Right lobe of liver (tissue), 4 donors: ENCODE results near the gene UBE2H.

Experiments
- CTCF ChIP-seq, 4 donors: fragments of 200-600 bp in 3 of 4; fragments of 450-650 bp in 1 of 4; IDR thresholded peaks; one replicate each; pipeline versions ENCODE4 v1.5.1 to v1.8.0; 2016 to 2022; ENCODE audit warnings: antibody characterized with exemption in 4 of 4, mild to moderate bottlenecking in 2 of 4
- POLR2A ChIP-seq: fragments of 450-650 bp; IDR thresholded peaks from one replicate; pipeline ENCODE4 v1.6.1; 2017; ENCODE audit warnings: antibody characterized with exemption, mild to moderate bottlenecking
- donor health status: DM: no; HTN: no; CAD: no.
- donor health status: DM: no; HTN: no; CAD: no.
- donor health status: DM: no; HTN: yes; CAD: no.

DNA sequence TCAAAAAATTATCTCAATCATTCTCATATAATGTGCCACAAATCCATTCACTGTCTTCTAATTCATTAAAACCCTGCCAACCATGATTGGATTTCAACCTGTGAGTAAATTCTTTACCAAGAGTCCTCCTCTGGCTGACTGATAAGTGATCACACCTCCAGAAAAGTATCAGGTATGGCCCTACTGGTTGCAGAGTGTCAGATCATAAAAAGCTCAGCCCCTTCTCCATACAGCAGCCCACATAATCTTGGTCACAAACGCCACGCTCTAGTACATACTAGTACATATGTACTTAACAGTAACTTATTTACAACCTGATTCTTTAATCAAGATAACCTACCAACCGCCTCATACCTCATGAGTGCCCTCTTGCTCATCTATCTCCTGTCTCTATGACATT is 26.1 kb downstream of the UBE2H start:
- TF ChIP-seq POLR2A (no peak), CTCF (IDR thresholded peaks at IDR 0.05) (no peak)
